ENCODE data around the gene PROSER3. TPM values are rescaled to one million over a fixed set of nuclear protein-coding genes. Genes with fewer than 3 reads are reported as not detected.
A peak's percentile ranks its signal among the peaks of the same experiment; 100 is the strongest.

PROSER3 gene
- total RNA-seq, 4 donors from 2014 or later: 9.6 to 23.8 (median 17.1) TPM

DNA sequence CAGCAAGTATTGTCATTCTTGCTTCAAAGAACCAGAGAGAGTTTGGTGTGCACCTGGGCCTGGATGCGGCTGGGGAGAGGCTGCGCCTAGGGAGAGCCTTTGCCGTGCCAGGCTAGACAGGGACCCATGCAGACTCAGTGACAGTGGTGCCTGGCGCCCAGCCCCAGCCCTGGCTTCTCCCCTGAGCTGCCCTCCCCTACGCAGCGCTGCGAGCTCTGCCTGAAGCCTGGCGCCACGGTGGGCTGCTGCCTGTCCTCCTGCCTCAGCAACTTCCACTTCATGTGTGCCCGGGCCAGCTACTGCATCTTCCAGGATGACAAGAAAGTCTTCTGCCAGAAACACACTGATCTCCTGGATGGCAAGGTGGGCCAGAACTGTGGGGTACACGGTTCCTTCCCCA, 28.2 kb upstream of the PROSER3 start:
- DNase-seq (ENCODE audit: low spot score in 2 of 2): no peak
- Histone ChIP-seq H3K36me3 (peaks cover 99% of the 10 kb centered on the region), H3K27ac (no peak overlapping the region), H3K27me3 (no peaks in the 10 kb centered on the region), H3K9me3 (no peaks in the 10 kb centered on the region), H3K4me1 (peaks cover 15% of the 10 kb centered on the region), H3K4me3 (no peak overlapping the region)
- WGBS: 86% methylated on average over 11 of the region's 11 CpGs
- TF ChIP-seq EP300 (IDR thresholded peaks at IDR 0.05): no peak
- no peak for TF ChIP-seq POLR2AphosphoS5 (IDR thresholded peaks at IDR 0.05)

DNA sequence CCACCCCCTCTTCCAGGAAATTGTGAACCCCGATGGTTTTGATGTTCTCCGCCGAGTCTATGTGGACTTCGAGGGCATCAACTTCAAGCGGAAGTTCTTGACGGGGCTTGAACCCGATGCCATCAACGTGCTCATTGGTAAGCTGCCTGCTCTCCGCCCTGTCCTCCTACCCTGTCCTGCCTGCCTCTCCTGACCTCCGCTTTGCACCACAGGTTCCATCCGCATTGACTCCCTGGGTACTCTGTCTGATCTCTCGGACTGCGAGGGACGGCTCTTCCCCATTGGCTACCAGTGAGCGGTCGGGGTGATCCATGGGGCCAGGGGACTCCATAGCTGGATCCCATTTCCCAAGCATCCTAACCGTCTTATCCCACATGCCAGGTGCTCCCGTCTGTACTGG, 27.6 kb upstream of the PROSER3 start:
- 91% methylated on average over 18 of the region's 18 CpGs for WGBS
- TF ChIP-seq POLR2AphosphoS5 (IDR thresholded peaks at IDR 0.05): no peak
- TF ChIP-seq, protein P1, sequence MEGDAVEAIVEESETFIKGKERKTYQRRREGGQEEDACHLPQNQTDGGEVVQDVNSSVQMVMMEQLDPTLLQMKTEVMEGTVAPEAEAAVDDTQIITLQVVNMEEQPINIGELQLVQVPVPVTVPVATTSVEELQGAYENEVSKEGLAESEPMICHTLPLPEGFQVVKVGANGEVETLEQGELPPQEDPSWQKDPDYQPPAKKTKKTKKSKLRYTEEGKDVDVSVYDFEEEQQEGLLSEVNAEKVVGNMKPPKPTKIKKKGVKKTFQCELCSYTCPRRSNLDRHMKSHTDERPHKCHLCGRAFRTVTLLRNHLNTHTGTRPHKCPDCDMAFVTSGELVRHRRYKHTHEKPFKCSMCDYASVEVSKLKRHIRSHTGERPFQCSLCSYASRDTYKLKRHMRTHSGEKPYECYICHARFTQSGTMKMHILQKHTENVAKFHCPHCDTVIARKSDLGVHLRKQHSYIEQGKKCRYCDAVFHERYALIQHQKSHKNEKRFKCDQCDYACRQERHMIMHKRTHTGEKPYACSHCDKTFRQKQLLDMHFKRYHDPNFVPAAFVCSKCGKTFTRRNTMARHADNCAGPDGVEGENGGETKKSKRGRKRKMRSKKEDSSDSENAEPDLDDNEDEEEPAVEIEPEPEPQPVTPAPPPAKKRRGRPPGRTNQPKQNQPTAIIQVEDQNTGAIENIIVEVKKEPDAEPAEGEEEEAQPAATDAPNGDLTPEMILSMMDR (IDR thresholded peaks at IDR 0.05): no peak
- no peak for TF ChIP-seq EP300 (IDR thresholded peaks at IDR 0.05)
- TF ChIP-seq POLR2A (IDR thresholded peaks at IDR 0.05): no peak
- Histone ChIP-seq H3K36me3 (peaks cover 99% of the 10 kb centered on the region), H3K4me3 (no peak overlapping the region), H3K4me1 (peaks cover 15% of the 10 kb centered on the region), H3K27ac (no peak overlapping the region), H3K27me3 (no peaks in the 10 kb centered on the region), H3K9me3 (no peaks in the 10 kb centered on the region)
- no peak for DNase-seq (ENCODE audit: low spot score in 2 of 2)

DNA sequence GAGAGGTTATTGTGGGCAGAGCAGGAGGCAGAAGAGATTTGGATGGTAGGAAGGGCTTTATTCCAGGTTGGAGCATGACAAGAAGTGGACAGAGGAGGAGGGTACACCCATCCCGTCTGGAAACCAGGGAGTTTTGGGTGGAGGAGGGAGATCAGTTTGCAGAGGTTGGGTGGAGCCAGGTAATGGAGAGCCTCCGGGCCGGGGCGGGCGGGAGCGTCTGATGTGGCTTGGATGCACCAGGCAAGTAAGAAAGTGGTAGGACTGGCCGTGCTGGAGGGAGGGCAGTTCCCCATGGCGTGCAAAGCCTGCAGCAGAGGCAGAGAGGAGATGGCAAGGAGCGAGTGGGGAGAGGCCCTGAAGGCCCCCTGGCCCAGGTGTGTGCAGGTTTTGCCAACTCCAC, 26.6 kb upstream of the PROSER3 start:
- no peak for TF ChIP-seq EP300 (IDR thresholded peaks at IDR 0.05)
- TF ChIP-seq POLR2A (IDR thresholded peaks at IDR 0.05): no peak
- no peak for TF ChIP-seq POLR2AphosphoS5 (IDR thresholded peaks at IDR 0.05)
- TF ChIP-seq, protein P1 (IDR thresholded peaks at IDR 0.05): no peak
- no peaks in the 10 kb centered on the region for H3K27me3 ChIP-seq
- no peaks in the 10 kb centered on the region for H3K9me3 ChIP-seq
- DNase-seq (ENCODE audit: low spot score in 2 of 2): no peak
- H3K4me3 ChIP-seq: no peak overlapping the region
- H3K4me1 ChIP-seq: peaks cover 15% of the 10 kb centered on the region
- peaks cover 93% of the 10 kb centered on the region for H3K36me3 ChIP-seq
- peak overlapping the region; percentile 43 for H3K27ac ChIP-seq
- 46% methylated on average over 9 of the region's 9 CpGs for WGBS

DNA sequence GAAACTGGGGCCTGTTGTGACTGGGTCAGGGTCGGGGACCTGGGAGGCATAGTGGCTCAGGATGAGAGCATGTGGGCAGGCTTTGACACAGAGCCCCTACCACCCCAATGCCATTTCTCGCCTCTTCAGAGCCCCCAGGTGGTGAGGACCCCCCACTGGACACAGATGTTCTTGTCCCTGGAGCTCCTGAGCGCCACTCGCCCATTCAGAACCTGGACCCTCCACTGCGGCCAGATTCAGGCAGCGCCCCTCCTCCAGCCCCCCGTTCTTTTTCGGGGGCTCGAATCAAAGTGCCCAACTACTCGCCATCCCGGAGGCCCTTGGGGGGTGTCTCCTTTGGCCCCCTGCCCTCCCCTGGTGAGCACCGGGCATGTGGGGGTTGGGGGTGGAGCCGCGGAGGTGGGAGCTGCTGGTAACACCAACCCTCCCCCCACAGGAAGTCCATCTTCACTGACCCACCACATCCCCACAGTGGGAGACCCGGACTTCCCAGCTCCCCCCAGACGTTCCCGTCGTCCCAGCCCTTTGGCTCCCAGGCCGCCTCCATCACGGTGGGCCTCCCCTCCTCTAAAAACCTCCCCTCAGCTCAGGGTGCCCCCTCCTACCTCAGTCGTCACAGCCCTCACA, 26.1 kb upstream of the PROSER3 start:
- no peaks in the 10 kb centered on the region for H3K9me3 ChIP-seq
- H3K27me3 ChIP-seq: no peaks in the 10 kb centered on the region
- DNase-seq (ENCODE audit: low spot score in 2 of 2): no peak
- H3K4me1 ChIP-seq: peaks cover 15% of the 10 kb centered on the region
- no peak overlapping the region for H3K27ac ChIP-seq
- 86% methylated on average over 20 of the region's 21 CpGs for WGBS
- peaks cover 93% of the 10 kb centered on the region for H3K36me3 ChIP-seq
- no peak overlapping the region for H3K4me3 ChIP-seq
- TF ChIP-seq EP300 (IDR thresholded peaks at IDR 0.05): no peak
- TF ChIP-seq, protein P1 (IDR thresholded peaks at IDR 0.05): no peak
- no peak for TF ChIP-seq POLR2AphosphoS5 (IDR thresholded peaks at IDR 0.05)
- no peak for TF ChIP-seq POLR2A (IDR thresholded peaks at IDR 0.05)

DNA sequence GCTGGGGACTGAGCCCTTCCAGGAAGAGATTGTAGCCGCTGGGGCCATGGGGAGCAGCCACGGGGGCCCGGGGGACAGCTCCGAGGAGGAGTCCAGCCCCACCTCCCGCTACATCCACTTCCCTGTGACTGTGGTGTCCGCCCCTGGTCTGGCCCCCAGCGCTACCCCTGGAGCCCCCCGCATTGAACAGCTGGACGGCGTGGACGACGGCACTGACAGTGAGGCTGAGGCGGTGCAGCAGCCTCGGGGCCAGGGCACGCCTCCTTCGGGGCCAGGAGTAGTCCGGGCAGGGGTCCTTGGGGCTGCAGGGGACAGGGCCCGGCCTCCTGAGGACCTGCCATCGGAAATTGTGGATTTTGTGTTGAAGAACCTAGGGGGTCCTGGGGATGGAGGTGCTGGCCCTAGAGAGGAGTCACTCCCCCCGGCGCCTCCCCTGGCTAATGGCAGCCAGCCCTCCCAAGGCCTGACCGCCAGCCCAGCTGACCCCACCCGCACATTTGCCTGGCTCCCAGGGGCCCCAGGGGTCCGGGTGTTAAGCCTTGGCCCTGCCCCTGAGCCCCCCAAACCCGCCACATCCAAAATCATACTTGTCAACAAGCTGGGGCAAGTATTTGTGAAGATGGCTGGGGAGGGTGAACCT, 25.3 kb upstream of the PROSER3 start:
- H3K4me3 ChIP-seq: no peak overlapping the region
- no peak for TF ChIP-seq EP300 (IDR thresholded peaks at IDR 0.05)
- TF ChIP-seq, protein P1 (IDR thresholded peaks at IDR 0.05): no peak
- TF ChIP-seq POLR2AphosphoS5 (IDR thresholded peaks at IDR 0.05): no peak
- no peaks in the 10 kb centered on the region for H3K9me3 ChIP-seq
- H3K36me3 ChIP-seq: peaks cover 92% of the 10 kb centered on the region
- no peak for DNase-seq (ENCODE audit: low spot score in 2 of 2)
- no peaks in the 10 kb centered on the region for H3K27me3 ChIP-seq
- no peak overlapping the region for H3K27ac ChIP-seq
- peaks cover 15% of the 10 kb centered on the region for H3K4me1 ChIP-seq
- 96% methylated on average over 15 of the region's 25 CpGs for WGBS

Measured in suprapubic skin (tissue), 4 donors.